ENCODE measurements around the gene DERA. TPM values are rescaled to one million over a fixed set of nuclear protein-coding genes. Genes with fewer than 3 reads are reported as not detected.

DERA gene
- total and polyA plus RNA-seq, 2 donors from 2014 or later = 40.2 to 59.5 TPM

DNA sequence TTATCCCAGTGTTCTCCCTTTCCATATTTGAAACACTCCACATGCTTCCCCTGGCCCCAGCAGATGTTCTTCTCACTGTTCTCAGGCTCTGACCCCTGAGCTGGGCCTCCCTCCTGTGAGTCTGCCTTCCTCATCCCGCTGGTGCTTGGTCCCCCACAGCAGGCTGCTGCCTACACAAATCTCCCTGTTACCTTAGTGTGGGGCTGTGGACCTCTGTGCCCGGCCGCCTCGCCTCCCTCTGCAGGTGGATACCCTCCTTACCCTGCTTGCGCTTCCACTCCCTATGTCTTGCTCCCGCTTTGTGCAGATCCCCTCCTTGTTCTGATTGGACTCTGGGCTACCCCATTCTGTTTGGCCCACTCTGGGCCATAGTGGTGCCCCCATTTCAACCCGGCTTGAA, 6.9 kb downstream of the DERA start:
- no peak overlapping the region for H3K27ac ChIP-seq (ENCODE audit: low read depth in 2 of 2, low read length in 2 of 2)
- H3K36me3 ChIP-seq (ENCODE audit: control insufficient read depth in 2 of 3, insufficient read depth in 3 of 3, low read length in 3 of 3) = no peaks in the 10 kb centered on the region
- no peaks in the 10 kb centered on the region for H3K9me3 ChIP-seq (ENCODE audit: control insufficient read depth in 2 of 3, insufficient read depth in 1 of 3, low read length in 3 of 3)
- FAIRE-seq (no peak), DNase-seq (peak in 1 of 5 donors; percentile 64)
- H3K4me3 ChIP-seq (ENCODE audit: low read length in 3 of 3) = no peak overlapping the region
- TF ChIP-seq, protein P1, sequence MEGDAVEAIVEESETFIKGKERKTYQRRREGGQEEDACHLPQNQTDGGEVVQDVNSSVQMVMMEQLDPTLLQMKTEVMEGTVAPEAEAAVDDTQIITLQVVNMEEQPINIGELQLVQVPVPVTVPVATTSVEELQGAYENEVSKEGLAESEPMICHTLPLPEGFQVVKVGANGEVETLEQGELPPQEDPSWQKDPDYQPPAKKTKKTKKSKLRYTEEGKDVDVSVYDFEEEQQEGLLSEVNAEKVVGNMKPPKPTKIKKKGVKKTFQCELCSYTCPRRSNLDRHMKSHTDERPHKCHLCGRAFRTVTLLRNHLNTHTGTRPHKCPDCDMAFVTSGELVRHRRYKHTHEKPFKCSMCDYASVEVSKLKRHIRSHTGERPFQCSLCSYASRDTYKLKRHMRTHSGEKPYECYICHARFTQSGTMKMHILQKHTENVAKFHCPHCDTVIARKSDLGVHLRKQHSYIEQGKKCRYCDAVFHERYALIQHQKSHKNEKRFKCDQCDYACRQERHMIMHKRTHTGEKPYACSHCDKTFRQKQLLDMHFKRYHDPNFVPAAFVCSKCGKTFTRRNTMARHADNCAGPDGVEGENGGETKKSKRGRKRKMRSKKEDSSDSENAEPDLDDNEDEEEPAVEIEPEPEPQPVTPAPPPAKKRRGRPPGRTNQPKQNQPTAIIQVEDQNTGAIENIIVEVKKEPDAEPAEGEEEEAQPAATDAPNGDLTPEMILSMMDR (IDR thresholded peaks at IDR 0.05; ENCODE audit: borderline replicate concordance, extremely low read depth, insufficient read depth) = no peak
- H3K27me3 ChIP-seq (ENCODE audit: control insufficient read depth, insufficient read depth, low read length) = no peaks in the 10 kb centered on the region
- H3K4me1 ChIP-seq (ENCODE audit: control insufficient read depth in 2 of 3, insufficient read depth in 2 of 3, low read depth in 1 of 3, low read length in 3 of 3) = peaks cover 0 to 4% (median 2%) of the 10 kb centered on the region in 3 donors
- intact Hi-C loops (cut with DNase I) = no loop called here
- no peak overlapping the region for H3K9ac ChIP-seq (ENCODE audit: low read length in 3 of 3)

DNA sequence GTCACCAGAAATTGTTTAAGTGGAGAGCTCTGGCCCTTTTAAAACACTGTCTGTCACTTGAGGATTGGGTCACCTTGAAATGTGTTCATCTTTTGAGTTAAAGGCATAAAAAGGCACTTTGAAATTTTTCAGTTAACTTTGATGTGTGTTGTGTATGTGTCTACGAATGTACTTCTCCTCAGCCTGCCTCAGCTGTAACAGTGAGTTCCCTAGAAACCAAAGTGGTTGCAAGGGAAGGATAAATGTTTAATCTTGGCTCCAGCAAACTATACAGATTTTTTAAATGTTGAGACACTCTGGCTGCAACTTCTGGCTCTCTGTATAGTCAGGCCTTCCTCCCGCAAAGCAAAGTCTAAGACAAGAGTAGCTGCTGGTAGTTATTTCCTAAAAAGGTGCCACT, 8.3 kb downstream of the DERA start:
- TF ChIP-seq, protein P1 (IDR thresholded peaks at IDR 0.05; ENCODE audit: borderline replicate concordance, extremely low read depth, insufficient read depth) = no peak
- peak in 1 of 5 donors; percentile 12 for DNase-seq

DNA sequence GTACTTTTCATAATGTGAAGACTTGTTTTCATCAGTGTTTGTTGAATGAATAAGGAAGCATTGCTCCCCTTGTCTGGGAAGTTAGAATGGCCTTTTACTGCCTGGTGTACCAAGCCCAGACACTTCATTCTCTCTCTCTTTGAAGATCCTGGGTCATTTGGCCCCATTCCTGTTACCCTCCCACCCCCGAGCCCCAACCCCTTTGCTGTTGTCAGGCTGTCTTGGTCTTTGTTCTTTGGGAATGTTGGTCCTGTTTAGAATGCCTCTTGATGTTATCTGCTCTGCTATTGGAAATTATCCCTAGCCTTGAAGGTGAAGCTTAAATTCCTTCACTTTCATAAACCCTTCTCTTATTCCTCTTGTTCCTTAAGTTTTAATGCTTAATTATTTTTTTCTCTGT, 13.8 kb downstream of the DERA start:
- no peak overlapping the region for H3K9ac ChIP-seq (ENCODE audit: low read length in 3 of 3)
- no peak overlapping the region for H3K4me3 ChIP-seq (ENCODE audit: low read length in 3 of 3)
- no peaks in the 10 kb centered on the region for H3K27me3 ChIP-seq (ENCODE audit: control insufficient read depth, insufficient read depth, low read length)
- TF ChIP-seq, protein P1 (IDR thresholded peaks at IDR 0.05; ENCODE audit: borderline replicate concordance, extremely low read depth, insufficient read depth) = no peak
- H3K36me3 ChIP-seq (ENCODE audit: control insufficient read depth in 2 of 3, insufficient read depth in 3 of 3, low read length in 3 of 3) = no peaks in the 10 kb centered on the region
- peaks cover 0 to 11% (median 6%) of the 10 kb centered on the region in 3 donors for H3K4me1 ChIP-seq (ENCODE audit: control insufficient read depth in 2 of 3, insufficient read depth in 2 of 3, low read depth in 1 of 3, low read length in 3 of 3)
- DNase-seq (no peak), FAIRE-seq (no peak)
- H3K9me3 ChIP-seq (ENCODE audit: control insufficient read depth in 2 of 3, insufficient read depth in 1 of 3, low read length in 3 of 3) = no peaks in the 10 kb centered on the region
- H3K27ac ChIP-seq (ENCODE audit: low read depth in 2 of 2, low read length in 2 of 2) = no peak overlapping the region
- intact Hi-C loops (cut with DNase I) = no loop called here

More for the DNA sequence above, 8.3 kb downstream of the DERA start:
- Histone ChIP-seq H3K36me3 (ENCODE audit: control insufficient read depth in 2 of 3, insufficient read depth in 3 of 3, low read length in 3 of 3) (no peaks in the 10 kb centered on the region), H3K27me3 (ENCODE audit: control insufficient read depth, insufficient read depth, low read length) (no peaks in the 10 kb centered on the region), H3K4me3 (ENCODE audit: low read length in 3 of 3) (no peak overlapping the region), H3K27ac (ENCODE audit: low read depth in 2 of 2, low read length in 2 of 2) (no peak overlapping the region), H3K9ac (ENCODE audit: low read length in 3 of 3) (no peak overlapping the region), H3K4me1 (ENCODE audit: control insufficient read depth in 2 of 3, insufficient read depth in 2 of 3, low read depth in 1 of 3, low read length in 3 of 3) (peaks cover 0 to 4% (median 2%) of the 10 kb centered on the region in 3 donors), H3K9me3 (ENCODE audit: control insufficient read depth in 2 of 3, insufficient read depth in 1 of 3, low read length in 3 of 3) (no peaks in the 10 kb centered on the region)
- intact Hi-C loops (cut with DNase I) = no loop called here
- no peak for FAIRE-seq

DNA sequence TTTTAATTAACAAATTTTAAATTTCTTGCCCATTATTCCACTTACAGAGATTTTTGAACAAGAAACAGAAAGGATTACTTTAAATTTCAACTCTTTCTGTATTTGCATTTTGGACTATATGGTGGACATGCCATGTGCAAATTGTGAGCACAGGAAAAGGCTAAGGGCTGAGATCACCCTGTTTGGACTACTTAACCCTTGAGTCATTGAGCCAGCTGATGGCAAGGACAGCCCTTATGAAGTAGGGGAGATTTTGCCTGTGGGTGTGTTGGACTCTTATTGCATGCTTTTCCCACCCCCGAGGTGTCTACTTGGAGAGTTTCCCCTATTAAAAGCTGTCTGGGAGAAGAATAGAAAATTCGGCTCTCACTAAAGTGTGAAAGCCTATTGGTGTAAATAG, 17.2 kb downstream of the DERA start:
- Histone ChIP-seq H3K27me3 (ENCODE audit: control insufficient read depth, insufficient read depth, low read length) (no peaks in the 10 kb centered on the region), H3K4me3 (ENCODE audit: low read length in 3 of 3) (no peak overlapping the region), H3K36me3 (ENCODE audit: control insufficient read depth in 2 of 3, insufficient read depth in 3 of 3, low read length in 3 of 3) (no peaks in the 10 kb centered on the region), H3K9ac (ENCODE audit: low read length in 3 of 3) (no peak overlapping the region), H3K4me1 (ENCODE audit: control insufficient read depth in 2 of 3, insufficient read depth in 2 of 3, low read depth in 1 of 3, low read length in 3 of 3) (peaks cover 0 to 11% (median 6%) of the 10 kb centered on the region in 3 donors), H3K9me3 (ENCODE audit: control insufficient read depth in 2 of 3, insufficient read depth in 1 of 3, low read length in 3 of 3) (no peaks in the 10 kb centered on the region), H3K27ac (ENCODE audit: low read depth in 2 of 2, low read length in 2 of 2) (no peak overlapping the region)
- intact Hi-C loops (cut with DNase I) = no loop called here
- FAIRE-seq (no peak), DNase-seq (no peak)
- TF ChIP-seq, protein P1 (IDR thresholded peaks at IDR 0.05; ENCODE audit: borderline replicate concordance, extremely low read depth, insufficient read depth) = no peak

Data from kidney (tissue), 14 donors.